HL-60 (cell line): ENCODE measurements around the gene ASCC1.
"Not testable (repeated sequence)": the region's sequence is repeated elsewhere in the genome, so short reads cannot be mapped to it uniquely, and the experiment has no call there.

Source experiments
- DNase-seq, 2 experiments: peaks; one replicate each; pipeline ENCODE4 v3.0.0-alpha.2; 2010 to 2020; ENCODE audit warnings: low read depth in 1 of 2, low spot score in 1 of 2
- H3K27ac ChIP-seq: fragments of 250-450 bp; sonication (Bioruptor Pico); replicated peaks from 2 replicates; pipeline ENCODE4 v1.5.1; 2020; ENCODE audit warnings: mild to moderate bottlenecking, moderate library complexity
- H3K27me3 ChIP-seq: fragments of 250-450 bp; sonication (Bioruptor Pico); 2 replicates; pipeline ENCODE4 v1.5.1; 2021; ENCODE audit warnings: mild to moderate bottlenecking, moderate library complexity; ENCODE audit not compliant: insufficient read depth, poor library complexity, severe bottlenecking
- H3K4me3 ChIP-seq: replicated peaks from 2 replicates; pipeline ENCODE4 v1.5.1; 2011; ENCODE audit warnings: mild to moderate bottlenecking, control low read depth, low read length; ENCODE audit not compliant: insufficient read depth
- GABPA ChIP-seq: IDR thresholded peaks from 2 replicates; pipeline ENCODE4 v1.6.1; 2012; ENCODE audit warnings: low read depth
- POLR2AphosphoS5 ChIP-seq: IDR thresholded peaks from 2 replicates; pipeline ENCODE4 v1.6.1; 2012; ENCODE audit warnings: low read depth
- SPI1 ChIP-seq: IDR thresholded peaks from 2 replicates; pipeline ENCODE4 v1.6.1; 2012; ENCODE audit warnings: low read depth, mild to moderate bottlenecking, borderline replicate concordance
- TF ChIP-seq, protein P1 (sequence below): IDR thresholded peaks from 2 replicates; pipeline ENCODE4 v1.6.1; 2012; ENCODE audit warnings: low read depth; ENCODE audit not compliant: insufficient replicate concordance
- TF ChIP-seq, protein P2 (sequence below): IDR thresholded peaks from one replicate; pipeline ENCODE4 v1.5.1; 2011; ENCODE audit warnings: low read length, control low read depth, inconsistent platforms; ENCODE audit not compliant: insufficient read depth

Gene ASCC1

DNA sequence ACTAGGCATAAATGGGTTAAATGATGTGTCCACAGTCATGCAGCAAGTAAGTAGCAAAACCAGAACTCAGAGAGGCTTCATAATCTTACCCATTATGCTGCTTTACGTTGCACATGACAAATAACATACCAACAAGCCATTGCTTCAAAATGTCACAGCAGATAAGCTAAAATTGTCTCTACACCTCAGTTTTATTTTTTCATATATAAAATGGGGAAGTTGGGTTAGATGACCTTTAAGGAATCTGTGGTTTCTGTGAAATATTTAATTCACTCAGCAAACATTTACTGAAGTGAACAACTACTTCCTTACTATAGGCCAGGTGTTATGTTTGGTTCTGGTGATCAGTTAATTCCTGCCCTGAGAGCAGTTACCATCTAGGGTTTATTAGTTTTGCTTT lies 2.2 kb upstream of the ASCC1 start:
- TF ChIP-seq, protein P1, sequence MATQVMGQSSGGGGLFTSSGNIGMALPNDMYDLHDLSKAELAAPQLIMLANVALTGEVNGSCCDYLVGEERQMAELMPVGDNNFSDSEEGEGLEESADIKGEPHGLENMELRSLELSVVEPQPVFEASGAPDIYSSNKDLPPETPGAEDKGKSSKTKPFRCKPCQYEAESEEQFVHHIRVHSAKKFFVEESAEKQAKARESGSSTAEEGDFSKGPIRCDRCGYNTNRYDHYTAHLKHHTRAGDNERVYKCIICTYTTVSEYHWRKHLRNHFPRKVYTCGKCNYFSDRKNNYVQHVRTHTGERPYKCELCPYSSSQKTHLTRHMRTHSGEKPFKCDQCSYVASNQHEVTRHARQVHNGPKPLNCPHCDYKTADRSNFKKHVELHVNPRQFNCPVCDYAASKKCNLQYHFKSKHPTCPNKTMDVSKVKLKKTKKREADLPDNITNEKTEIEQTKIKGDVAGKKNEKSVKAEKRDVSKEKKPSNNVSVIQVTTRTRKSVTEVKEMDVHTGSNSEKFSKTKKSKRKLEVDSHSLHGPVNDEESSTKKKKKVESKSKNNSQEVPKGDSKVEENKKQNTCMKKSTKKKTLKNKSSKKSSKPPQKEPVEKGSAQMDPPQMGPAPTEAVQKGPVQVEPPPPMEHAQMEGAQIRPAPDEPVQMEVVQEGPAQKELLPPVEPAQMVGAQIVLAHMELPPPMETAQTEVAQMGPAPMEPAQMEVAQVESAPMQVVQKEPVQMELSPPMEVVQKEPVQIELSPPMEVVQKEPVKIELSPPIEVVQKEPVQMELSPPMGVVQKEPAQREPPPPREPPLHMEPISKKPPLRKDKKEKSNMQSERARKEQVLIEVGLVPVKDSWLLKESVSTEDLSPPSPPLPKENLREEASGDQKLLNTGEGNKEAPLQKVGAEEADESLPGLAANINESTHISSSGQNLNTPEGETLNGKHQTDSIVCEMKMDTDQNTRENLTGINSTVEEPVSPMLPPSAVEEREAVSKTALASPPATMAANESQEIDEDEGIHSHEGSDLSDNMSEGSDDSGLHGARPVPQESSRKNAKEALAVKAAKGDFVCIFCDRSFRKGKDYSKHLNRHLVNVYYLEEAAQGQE = no peak
- TF ChIP-seq GABPA (no peak), SPI1 (peak; percentile 83; the same call in 1 of the 2 replicates), POLR2AphosphoS5 (no peak)
- TF ChIP-seq, protein P2, sequence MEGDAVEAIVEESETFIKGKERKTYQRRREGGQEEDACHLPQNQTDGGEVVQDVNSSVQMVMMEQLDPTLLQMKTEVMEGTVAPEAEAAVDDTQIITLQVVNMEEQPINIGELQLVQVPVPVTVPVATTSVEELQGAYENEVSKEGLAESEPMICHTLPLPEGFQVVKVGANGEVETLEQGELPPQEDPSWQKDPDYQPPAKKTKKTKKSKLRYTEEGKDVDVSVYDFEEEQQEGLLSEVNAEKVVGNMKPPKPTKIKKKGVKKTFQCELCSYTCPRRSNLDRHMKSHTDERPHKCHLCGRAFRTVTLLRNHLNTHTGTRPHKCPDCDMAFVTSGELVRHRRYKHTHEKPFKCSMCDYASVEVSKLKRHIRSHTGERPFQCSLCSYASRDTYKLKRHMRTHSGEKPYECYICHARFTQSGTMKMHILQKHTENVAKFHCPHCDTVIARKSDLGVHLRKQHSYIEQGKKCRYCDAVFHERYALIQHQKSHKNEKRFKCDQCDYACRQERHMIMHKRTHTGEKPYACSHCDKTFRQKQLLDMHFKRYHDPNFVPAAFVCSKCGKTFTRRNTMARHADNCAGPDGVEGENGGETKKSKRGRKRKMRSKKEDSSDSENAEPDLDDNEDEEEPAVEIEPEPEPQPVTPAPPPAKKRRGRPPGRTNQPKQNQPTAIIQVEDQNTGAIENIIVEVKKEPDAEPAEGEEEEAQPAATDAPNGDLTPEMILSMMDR = no peak
- Histone ChIP-seq H3K4me3 (no peak overlapping the region), H3K27me3 (no peaks in the 10 kb centered on the region), H3K27ac (peak overlapping the region; percentile 53)
- no peak for DNase-seq

DNA sequence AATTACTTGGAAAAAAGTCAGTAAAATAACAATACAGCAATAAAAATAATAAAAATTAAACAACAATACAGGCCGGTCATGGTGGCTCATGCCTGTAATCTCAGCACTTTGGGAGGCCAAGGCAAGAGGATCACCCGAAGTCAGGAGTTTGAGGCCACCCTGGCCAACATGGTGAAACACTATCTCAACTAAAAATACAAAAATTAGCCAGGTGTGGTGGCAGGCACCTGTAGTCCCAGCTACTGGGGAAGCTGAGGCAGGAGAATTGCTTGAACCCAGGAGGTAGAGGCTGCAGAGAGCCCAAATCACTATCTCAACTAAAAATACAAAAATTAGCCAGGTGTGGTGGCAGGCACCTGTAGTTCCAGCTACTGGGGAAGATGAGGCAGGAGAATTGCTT lies 4.2 kb downstream of the ASCC1 start:
- H3K4me3 ChIP-seq, H3K27me3 ChIP-seq, DNase-seq, H3K27ac ChIP-seq: not testable (repeated sequence)

DNA sequence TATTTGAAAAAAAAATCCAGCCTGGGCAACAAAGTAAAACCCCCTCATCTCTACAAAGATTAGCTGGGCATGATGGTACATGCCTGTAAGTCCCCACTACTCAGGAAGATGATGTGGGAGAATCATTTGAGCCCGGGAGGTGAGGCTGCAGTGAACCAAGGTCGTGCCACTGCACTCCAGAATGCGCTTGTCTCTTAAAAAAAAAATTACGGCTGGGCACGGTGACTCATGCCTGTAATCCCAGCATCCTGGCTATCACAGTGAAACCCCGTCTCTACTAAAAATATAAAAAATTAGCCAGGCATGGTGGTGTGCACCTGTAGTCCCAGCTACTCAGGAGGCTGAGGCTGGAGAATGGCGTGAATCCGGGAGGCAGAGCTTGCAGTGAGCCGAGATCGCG lies 4.7 kb downstream of the ASCC1 start:
- not testable (repeated sequence) for H3K27ac ChIP-seq, H3K27me3 ChIP-seq, H3K4me3 ChIP-seq, DNase-seq

DNA sequence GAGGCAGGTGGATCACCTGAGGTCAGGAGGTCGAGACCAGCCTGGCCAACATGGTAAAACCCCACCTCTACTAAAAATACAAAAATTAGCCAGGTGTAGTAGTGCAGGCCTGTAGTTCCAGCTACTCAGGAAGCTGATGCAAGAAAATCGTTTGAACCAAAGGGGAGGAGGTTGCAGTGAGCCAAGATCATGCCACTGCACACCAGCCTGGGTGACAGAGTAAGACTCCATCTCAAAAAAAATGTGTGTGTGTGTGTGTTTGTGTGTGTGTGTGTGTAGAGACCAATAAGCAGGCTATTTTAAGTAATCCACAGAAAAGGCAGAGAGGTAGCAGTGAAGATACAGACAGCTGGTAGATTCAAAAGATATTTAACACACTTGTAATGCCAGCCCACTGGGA lies 7.5 kb downstream of the ASCC1 start:
- DNase-seq = peak in 1 of 2 experiments; percentile 19
- not testable (repeated sequence) for H3K4me3 ChIP-seq, H3K27me3 ChIP-seq
- peak overlapping the region; percentile 31; the same call in 1 of the 2 replicates for H3K27ac ChIP-seq

DNA sequence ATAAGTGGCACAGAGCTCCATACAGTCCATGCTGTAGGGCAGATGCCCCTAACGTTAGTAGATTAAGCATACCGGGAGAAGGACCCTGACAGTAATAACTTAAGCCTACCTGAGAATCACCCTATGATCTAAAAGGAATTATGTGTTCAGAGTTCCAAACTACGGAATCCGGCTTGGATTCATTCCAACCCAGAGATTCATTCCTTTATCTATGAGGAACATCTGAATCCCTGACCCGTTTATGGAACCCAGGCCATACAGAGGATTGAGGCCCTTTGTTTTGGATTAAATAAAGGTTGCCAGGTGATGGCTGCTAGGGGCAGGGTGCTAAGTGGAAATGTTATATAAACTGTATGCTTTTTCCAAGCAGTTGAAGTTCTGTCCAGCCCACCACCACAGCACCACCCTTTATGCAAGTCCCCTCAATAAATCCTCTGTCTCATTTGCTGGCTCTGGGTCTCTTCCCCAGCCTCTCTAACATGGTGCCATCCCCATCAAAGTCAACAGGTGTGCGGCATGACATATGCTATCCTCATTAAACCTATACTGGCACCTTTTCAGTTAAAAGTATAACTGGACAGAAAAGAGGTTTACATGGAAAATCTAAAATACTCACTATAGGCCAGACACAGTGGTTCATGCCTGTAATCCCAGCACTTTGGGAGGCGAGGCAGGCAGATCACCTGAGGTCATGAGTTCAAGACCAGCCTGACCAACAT lies 9.4 kb downstream of the ASCC1 start:
- no peak for TF ChIP-seq POLR2AphosphoS5
- TF ChIP-seq GABPA = no peak
- no peak for TF ChIP-seq SPI1
- TF ChIP-seq, protein P2 = no peak
- TF ChIP-seq, protein P1 = no peak
- no peak overlapping the region for H3K4me3 ChIP-seq
- no peak overlapping the region for H3K27ac ChIP-seq
- no peak for DNase-seq
- no peaks in the 10 kb centered on the region for H3K27me3 ChIP-seq
